Endothelial cell of umbilical vein (primary cell): ENCODE results near the gene PLG.
"Not testable (repeated sequence)": the region's sequence is repeated elsewhere in the genome, so short reads cannot be mapped to it uniquely, and the experiment has no call there.

Source experiments
- TF ChIP-seq, protein P1 (sequence below), 2 donors: IDR thresholded peaks; 1 replicate in 1 of 2; 2 replicates in 1 of 2; pipeline ENCODE4 v1.5.1; 2011; ENCODE audit warnings: low read length in 2 of 2, mild to moderate bottlenecking in 2 of 2, moderate library complexity in 2 of 2, control low read depth in 1 of 2, inconsistent platforms in 1 of 2, low read depth in 1 of 2; ENCODE audit not compliant: insufficient read depth in 1 of 2; ENCODE audit errors: extremely low read depth in 1 of 2
- TF ChIP-seq, protein P2 (sequence below): IDR thresholded peaks from 2 replicates; pipeline ENCODE4 v1.6.1; 2011; ENCODE audit not compliant: insufficient read depth, insufficient read length

DNA sequence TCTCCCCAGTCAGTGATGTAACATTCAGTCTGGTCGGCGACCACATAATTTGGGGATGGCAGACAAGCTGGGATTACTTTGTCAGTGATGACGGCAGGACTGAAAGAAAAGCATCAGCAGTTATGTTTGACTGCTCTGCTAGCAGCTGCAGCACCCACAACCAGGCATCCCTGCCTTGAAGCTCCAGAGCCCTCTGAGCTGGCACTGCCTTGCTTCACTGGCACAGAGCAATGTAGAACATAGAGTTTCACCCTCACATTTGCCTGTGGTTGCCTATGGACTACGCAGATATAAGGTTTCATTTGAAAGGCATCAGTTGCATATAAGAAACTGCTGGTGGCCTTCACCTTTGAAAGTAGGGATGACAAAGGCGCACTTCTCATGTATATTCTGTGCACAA is 25.6 kb upstream of the PLG start:
- TF ChIP-seq, protein P1, sequence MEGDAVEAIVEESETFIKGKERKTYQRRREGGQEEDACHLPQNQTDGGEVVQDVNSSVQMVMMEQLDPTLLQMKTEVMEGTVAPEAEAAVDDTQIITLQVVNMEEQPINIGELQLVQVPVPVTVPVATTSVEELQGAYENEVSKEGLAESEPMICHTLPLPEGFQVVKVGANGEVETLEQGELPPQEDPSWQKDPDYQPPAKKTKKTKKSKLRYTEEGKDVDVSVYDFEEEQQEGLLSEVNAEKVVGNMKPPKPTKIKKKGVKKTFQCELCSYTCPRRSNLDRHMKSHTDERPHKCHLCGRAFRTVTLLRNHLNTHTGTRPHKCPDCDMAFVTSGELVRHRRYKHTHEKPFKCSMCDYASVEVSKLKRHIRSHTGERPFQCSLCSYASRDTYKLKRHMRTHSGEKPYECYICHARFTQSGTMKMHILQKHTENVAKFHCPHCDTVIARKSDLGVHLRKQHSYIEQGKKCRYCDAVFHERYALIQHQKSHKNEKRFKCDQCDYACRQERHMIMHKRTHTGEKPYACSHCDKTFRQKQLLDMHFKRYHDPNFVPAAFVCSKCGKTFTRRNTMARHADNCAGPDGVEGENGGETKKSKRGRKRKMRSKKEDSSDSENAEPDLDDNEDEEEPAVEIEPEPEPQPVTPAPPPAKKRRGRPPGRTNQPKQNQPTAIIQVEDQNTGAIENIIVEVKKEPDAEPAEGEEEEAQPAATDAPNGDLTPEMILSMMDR (IDR thresholded peaks at IDR 0.05; ENCODE audit: extremely low read depth in 1 of 2, insufficient read depth in 1 of 2, low read depth in 1 of 2, low read length in 2 of 2) = not testable (repeated sequence)
- TF ChIP-seq, protein P2, sequence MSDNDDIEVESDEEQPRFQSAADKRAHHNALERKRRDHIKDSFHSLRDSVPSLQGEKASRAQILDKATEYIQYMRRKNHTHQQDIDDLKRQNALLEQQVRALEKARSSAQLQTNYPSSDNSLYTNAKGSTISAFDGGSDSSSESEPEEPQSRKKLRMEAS = not testable (repeated sequence)
